ENCODE results near the gene ZBTB17. TPM values are rescaled to one million over a fixed set of nuclear protein-coding genes. Genes with fewer than 3 reads are reported as not detected.
"Not testable (repeated sequence)": the region's sequence is repeated elsewhere in the genome, so short reads cannot be mapped to it uniquely, and the experiment has no call there.

The ZBTB17 gene
- polyA plus RNA-seq, 2 of the 4 experiments (the other 2 are of a cell fraction): 13.8 to 16.5 TPM

DNA sequence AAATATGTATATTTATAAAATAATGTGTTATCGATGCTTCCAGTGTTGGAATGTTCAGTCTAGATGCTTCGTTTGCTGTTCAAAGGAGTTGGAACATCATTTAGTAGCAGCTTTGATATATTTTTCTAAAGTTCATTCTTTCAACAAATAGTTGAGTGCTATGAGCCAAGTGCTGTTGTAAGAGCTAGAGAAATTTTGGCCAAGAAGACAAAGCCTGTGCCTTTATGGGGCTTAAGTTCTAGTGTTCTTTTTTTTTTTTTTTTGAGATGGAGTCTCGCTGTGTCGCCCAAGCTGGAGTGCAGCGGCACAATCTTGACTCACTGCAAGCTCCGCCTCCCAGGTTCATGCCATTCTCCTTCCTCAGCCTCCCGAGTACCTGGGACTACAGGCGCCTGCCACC lies 49.5 kb downstream of the ZBTB17 start:
- DNase-seq (ENCODE audit: low read depth in 1 of 2, low spot score in 1 of 2); H3K9me3 ChIP-seq; H3K4me2 ChIP-seq; POLR2A ChIA-PET; H3K4me1 ChIP-seq; ATAC-seq; H3K4me3 ChIP-seq; FAIRE-seq; H3K27ac ChIP-seq: not testable (repeated sequence)
- CTCF ChIA-PET: interaction anchor here (0.6 kb wide), 1 partner anchor 37 kb away, joined by 3 read pairs; no protein-coding TSS in a partner anchor
- WGBS (ENCODE audit: missing lambda C conversion rate): 86% methylated on average over 8 of the region's 8 CpGs

DNA sequence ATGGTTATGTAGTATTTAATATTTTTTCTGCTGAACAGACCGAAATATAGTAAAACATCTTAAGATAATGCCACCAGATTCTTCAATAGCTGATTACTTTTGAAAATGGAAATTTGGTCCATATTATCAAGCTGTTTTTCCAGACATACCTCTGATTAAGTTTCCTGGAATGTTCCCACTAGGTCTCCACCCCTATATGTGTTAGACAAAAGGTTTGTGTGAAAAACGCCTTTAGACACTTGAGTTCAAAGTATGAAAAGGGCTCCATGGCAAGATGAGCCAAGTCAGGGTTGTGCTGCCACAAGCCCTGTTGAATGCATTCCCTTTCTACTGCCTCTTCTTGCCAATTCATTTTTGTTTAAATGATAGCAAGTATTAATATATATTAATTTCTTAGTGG lies 52.7 kb downstream of the ZBTB17 start:
- Histone ChIP-seq H3K9me3 (no peaks in the 10 kb centered on the region), H3K4me2 (no peak overlapping the region), H3K4me3 (no peak overlapping the region), H3K27ac (no peak overlapping the region), H3K4me1 (peaks cover 7% of the 10 kb centered on the region; the same call in 1 of the 3 replicates)
- WGBS (ENCODE audit: missing lambda C conversion rate): 80% methylated on average over 2 of the region's 2 CpGs
- ATAC-seq: no peak
- POLR2A ChIA-PET: no interaction called here
- FAIRE-seq: no peak
- TF ChIP-seq HES2 (IDR thresholded peaks at IDR 0.05) (no peak), HOXB5 (CRISPR knock-in tag; IDR thresholded peaks at IDR 0.05) (no peak), MAZ (IDR thresholded peaks at IDR 0.05; ENCODE audit: borderline replicate concordance, low read depth, low read length) (no peak), RFX5 (IDR thresholded peaks at IDR 0.05) (no peak), NPAS2 (CRISPR knock-in tag; IDR thresholded peaks at IDR 0.05; ENCODE audit: borderline replicate concordance) (no peak), HOXA7 (CRISPR knock-in tag; IDR thresholded peaks at IDR 0.05) (no peak), RARB (CRISPR knock-in tag; IDR thresholded peaks at IDR 0.05) (no peak), EHF (CRISPR knock-in tag; IDR thresholded peaks at IDR 0.05) (no peak), MAFK (IDR thresholded peaks at IDR 0.05; ENCODE audit: partially characterized antibody) (no peak), POLR2AphosphoS2 (conservative IDR thresholded peaks at IDR 0.05; ENCODE audit: low read length) (no peak), EP300 (IDR thresholded peaks at IDR 0.05) (no peak), PHF8 (IDR thresholded peaks at IDR 0.05; ENCODE audit: borderline replicate concordance, low read depth) (no peak)
- TF ChIP-seq, protein P1, sequence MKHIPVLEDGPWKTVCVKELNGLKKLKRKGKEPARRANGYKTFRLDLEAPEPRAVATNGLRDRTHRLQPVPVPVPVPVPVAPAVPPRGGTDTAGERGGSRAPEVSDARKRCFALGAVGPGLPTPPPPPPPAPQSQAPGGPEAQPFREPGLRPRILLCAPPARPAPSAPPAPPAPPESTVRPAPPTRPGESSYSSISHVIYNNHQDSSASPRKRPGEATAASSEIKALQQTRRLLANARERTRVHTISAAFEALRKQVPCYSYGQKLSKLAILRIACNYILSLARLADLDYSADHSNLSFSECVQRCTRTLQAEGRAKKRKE (CRISPR knock-in tag; IDR thresholded peaks at IDR 0.05; ENCODE audit: low read depth): no peak
- TF ChIP-seq, protein P2, sequence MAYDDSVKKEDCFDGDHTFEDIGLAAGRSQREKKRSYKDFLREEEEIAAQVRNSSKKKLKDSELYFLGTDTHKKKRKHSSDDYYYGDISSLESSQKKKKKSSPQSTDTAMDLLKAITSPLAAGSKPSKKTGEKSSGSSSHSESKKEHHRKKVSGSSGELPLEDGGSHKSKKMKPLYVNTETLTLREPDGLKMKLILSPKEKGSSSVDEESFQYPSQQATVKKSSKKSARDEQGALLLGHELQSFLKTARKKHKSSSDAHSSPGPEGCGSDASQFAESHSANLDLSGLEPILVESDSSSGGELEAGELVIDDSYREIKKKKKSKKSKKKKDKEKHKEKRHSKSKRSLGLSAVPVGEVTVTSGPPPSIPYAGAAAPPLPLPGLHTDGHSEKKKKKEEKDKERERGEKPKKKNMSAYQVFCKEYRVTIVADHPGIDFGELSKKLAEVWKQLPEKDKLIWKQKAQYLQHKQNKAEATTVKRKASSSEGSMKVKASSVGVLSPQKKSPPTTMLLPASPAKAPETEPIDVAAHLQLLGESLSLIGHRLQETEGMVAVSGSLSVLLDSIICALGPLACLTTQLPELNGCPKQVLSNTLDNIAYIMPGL (CRISPR knock-in tag; IDR thresholded peaks at IDR 0.05; ENCODE audit: borderline replicate concordance): no peak
- DNase-seq (ENCODE audit: low read depth in 1 of 2, low spot score in 1 of 2): no peak
- CTCF ChIA-PET: interaction anchor here (0.7 to 1.3 kb wide), 2 partner anchors 13 to 108 kb away, joined by 3 to 8 read pairs; no protein-coding TSS in a partner anchor

- ATAC-seq (no peak), FAIRE-seq (no peak), DNase-seq (ENCODE audit: low read depth in 1 of 2, low spot score in 1 of 2) (no peak)
- 76% methylated on average over 11 of the region's 11 CpGs for whole genome bisulfite sequencing (ENCODE audit: missing lambda C conversion rate)
- no peaks in the 10 kb centered on the region for H3K9me3 ChIP-seq
- no peak overlapping the region for H3K4me2 ChIP-seq
- POLR2A ChIA-PET: no interaction called here
- no peak overlapping the region for H3K27ac ChIP-seq
- H3K4me3 ChIP-seq: no peak overlapping the region
- H3K4me1 ChIP-seq: peaks cover 13% of the 10 kb centered on the region; the same call in 1 of the 3 replicates
- no peak for TF ChIP-seq CHD2 (IDR thresholded peaks at IDR 0.05; ENCODE audit: low read length, partially characterized antibody)
- TF ChIP-seq HOXB5 (CRISPR knock-in tag; IDR thresholded peaks at IDR 0.05): no peak
- no peak for TF ChIP-seq HOXA7 (CRISPR knock-in tag; IDR thresholded peaks at IDR 0.05)
- no peak for TF ChIP-seq RAD21 (conservative IDR thresholded peaks at IDR 0.05 in 1 of 2, IDR thresholded peaks at IDR 0.05 in 1 of 2)
- TF ChIP-seq, protein P3, sequence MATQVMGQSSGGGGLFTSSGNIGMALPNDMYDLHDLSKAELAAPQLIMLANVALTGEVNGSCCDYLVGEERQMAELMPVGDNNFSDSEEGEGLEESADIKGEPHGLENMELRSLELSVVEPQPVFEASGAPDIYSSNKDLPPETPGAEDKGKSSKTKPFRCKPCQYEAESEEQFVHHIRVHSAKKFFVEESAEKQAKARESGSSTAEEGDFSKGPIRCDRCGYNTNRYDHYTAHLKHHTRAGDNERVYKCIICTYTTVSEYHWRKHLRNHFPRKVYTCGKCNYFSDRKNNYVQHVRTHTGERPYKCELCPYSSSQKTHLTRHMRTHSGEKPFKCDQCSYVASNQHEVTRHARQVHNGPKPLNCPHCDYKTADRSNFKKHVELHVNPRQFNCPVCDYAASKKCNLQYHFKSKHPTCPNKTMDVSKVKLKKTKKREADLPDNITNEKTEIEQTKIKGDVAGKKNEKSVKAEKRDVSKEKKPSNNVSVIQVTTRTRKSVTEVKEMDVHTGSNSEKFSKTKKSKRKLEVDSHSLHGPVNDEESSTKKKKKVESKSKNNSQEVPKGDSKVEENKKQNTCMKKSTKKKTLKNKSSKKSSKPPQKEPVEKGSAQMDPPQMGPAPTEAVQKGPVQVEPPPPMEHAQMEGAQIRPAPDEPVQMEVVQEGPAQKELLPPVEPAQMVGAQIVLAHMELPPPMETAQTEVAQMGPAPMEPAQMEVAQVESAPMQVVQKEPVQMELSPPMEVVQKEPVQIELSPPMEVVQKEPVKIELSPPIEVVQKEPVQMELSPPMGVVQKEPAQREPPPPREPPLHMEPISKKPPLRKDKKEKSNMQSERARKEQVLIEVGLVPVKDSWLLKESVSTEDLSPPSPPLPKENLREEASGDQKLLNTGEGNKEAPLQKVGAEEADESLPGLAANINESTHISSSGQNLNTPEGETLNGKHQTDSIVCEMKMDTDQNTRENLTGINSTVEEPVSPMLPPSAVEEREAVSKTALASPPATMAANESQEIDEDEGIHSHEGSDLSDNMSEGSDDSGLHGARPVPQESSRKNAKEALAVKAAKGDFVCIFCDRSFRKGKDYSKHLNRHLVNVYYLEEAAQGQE (IDR thresholded peaks at IDR 0.05): no peak
- no peak for TF ChIP-seq USF2 (IDR thresholded peaks at IDR 0.05)
- no peak for TF ChIP-seq POLR2A (IDR thresholded peaks at IDR 0.05; ENCODE audit: low read length)
- TF ChIP-seq, protein P1 (CRISPR knock-in tag; IDR thresholded peaks at IDR 0.05; ENCODE audit: low read depth): no peak
- TF ChIP-seq JUNB (IDR thresholded peaks at IDR 0.05): no peak
- TF ChIP-seq RFX5 (IDR thresholded peaks at IDR 0.05): no peak
- CTCF ChIA-PET: interaction anchor here (0.7 kb wide), 1 partner anchor 48 kb away, joined by 4 read pairs; no protein-coding TSS in a partner anchor
Observed at GRCh38 chr1:15918962-15919715, 56.8 kb downstream of the ZBTB17 start.
